HG03196 (cell line): ENCODE results near the gene CLNK.

ENCODE experiments used
- ATAC-seq: cut with Tn5 transposase; IDR thresholded peaks from one replicate; pipeline ENCODE4 v1.9.1; 2021; ENCODE audit not compliant: unreplicated experiment

The CLNK gene

GRCh38 chr4:10664408-10664807 is 20.2 kb downstream of the CLNK start:
- no peak for ATAC-seq

GRCh38 chr4:10662937-10663336 is 21.6 kb downstream of the CLNK start:
- ATAC-seq, result no peak

GRCh38 chr4:10661047-10661446 is 23.5 kb downstream of the CLNK start:
- ATAC-seq, result no peak

GRCh38 chr4:10659251-10659650 is 25.3 kb downstream of the CLNK start:
- no peak for ATAC-seq

GRCh38 chr4:10656988-10657387 is 27.6 kb downstream of the CLNK start:
- ATAC-seq, result no peak

- ATAC-seq, result no peak
Measured at GRCh38 chr4:10656420-10656819, 28.1 kb downstream of the CLNK start.

- ATAC-seq, result no peak
Measured at GRCh38 chr4:10655968-10656367, 28.6 kb downstream of the CLNK start.

- ATAC-seq, result no peak
Measured at GRCh38 chr4:10648479-10648878, 36.1 kb downstream of the CLNK start.

GRCh38 chr4:10647846-10648245 is 36.7 kb downstream of the CLNK start:
- ATAC-seq, result no peak

GRCh38 chr4:10643600-10644425 is 40.8 kb downstream of the CLNK start:
- no peak for ATAC-seq

GRCh38 chr4:10640561-10641201 is 43.9 kb downstream of the CLNK start:
- ATAC-seq, result no peak

- ATAC-seq, result no peak
Measured at GRCh38 chr4:10639664-10640063, 44.9 kb downstream of the CLNK start.

GRCh38 chr4:10639100-10639499 is 45.5 kb downstream of the CLNK start:
- no peak for ATAC-seq

GRCh38 chr4:10635091-10635490 is 49.5 kb downstream of the CLNK start:
- ATAC-seq, result no peak

GRCh38 chr4:10629394-10629793 is 55.2 kb downstream of the CLNK start:
- no peak for ATAC-seq

GRCh38 chr4:10625131-10625530 is 59.4 kb downstream of the CLNK start:
- no peak for ATAC-seq

GRCh38 chr4:10623862-10624261 is 60.7 kb downstream of the CLNK start:
- ATAC-seq, result no peak

GRCh38 chr4:10623241-10623640 is 61.3 kb downstream of the CLNK start:
- no peak for ATAC-seq

- ATAC-seq, result peak; percentile 61
Measured at GRCh38 chr4:10622728-10623127, 61.8 kb downstream of the CLNK start.

GRCh38 chr4:10620935-10621488 is 63.6 kb downstream of the CLNK start:
- no peak for ATAC-seq

- no peak for ATAC-seq
Measured at GRCh38 chr4:10619855-10620254, 64.7 kb downstream of the CLNK start.

GRCh38 chr4:10619220-10619619 is 65.3 kb downstream of the CLNK start:
- no peak for ATAC-seq
